GM12878 (cell line): Measurements from ENCODE around the gene GABBR2. TPM values are rescaled to one million over a fixed set of nuclear protein-coding genes. Genes with fewer than 3 reads are reported as not detected.

ENCODE experiments used
- ATAC-seq: fragments of 200-7000 bp; cut with Tn5 transposase; 3 replicates; pipeline ENCODE4 v1.9.1; 2020; ENCODE audit warnings: mild to moderate bottlenecking, moderate library complexity
- BruUV-seq: library from RNA; stranded (reverse); fragments of 400-500 nt; replicated peaks from 2 replicates; lab custom pipeline; 2021; lab: Mats Ljungman, UMichigan
- CTCF ChIA-PET: fragments of 300-600 bp; sonication (Branson Sonifier 250); formaldehyde crosslinking; extraction: SDS; loops from one replicate; lab custom pipeline; 2021; ENCODE audit warnings: inconsistent platforms; lab: Yijun Ruan, JAX
- POLR2A ChIA-PET: fragments of 350-600 bp; formaldehyde crosslinking; extraction: SDS; loops from one replicate; lab custom pipeline; 2021; ENCODE audit warnings: inconsistent platforms; lab: Charles Lee
- RAD21 ChIA-PET: fragments of 300-600 bp; sonication (Branson Sonifier 250); formaldehyde crosslinking; loops from one replicate; lab custom pipeline; 2023; ENCODE audit warnings: antibody characterized with exemption; ENCODE audit not compliant: unreplicated experiment; lab: Charles Lee
- SMC1A ChIA-PET: fragments of 300-600 bp; sonication (Branson Sonifier 250); formaldehyde crosslinking; loops from one replicate; lab custom pipeline; 2023; ENCODE audit not compliant: unreplicated experiment, uncharacterized antibody; lab: Charles Lee
- DNase-seq: peaks from one replicate; pipeline ENCODE4 v3.0.0-alpha.2; 2011; ENCODE audit warnings: low read depth, low spot score
- FAIRE-seq: peaks from 3 replicates; lab custom pipeline; 2011; peaks lifted over from hg19 to GRCh38; lab: Jason Lieb, UNC
- H2AFZ ChIP-seq: 2 replicates; pipeline ENCODE4 v1.6.0; 2011; ENCODE audit warnings: low read depth, low read length, control low read depth; ENCODE audit not compliant: control insufficient read depth
- H3K27ac ChIP-seq: 2 replicates; pipeline ENCODE4 v1.5.1; 2011; ENCODE audit warnings: control low read depth; ENCODE audit not compliant: control insufficient read depth, insufficient read depth
- H3K27me3 ChIP-seq, 2 experiments: replicated peaks in 1 of 2; 2 replicates each; pipeline versions ENCODE4 v1.6.0 to v1.6.1; 2011; ENCODE audit warnings: low read length in 1 of 2; ENCODE audit not compliant: control insufficient read depth in 2 of 2, insufficient read depth in 2 of 2
- H3K36me3 ChIP-seq, 2 experiments: 2 replicates each; pipeline ENCODE4 v1.5.1; 2011; ENCODE audit warnings: low read length in 1 of 2; ENCODE audit not compliant: control insufficient read depth in 2 of 2, insufficient read depth in 2 of 2
- H3K4me1 ChIP-seq: 2 replicates; pipeline ENCODE4 v1.6.1; 2011; ENCODE audit warnings: mild to moderate bottlenecking, low read length, moderate library complexity, mixed read lengths; ENCODE audit not compliant: control insufficient read depth, insufficient read depth
- H3K4me2 ChIP-seq: 2 replicates; pipeline ENCODE4 v1.6.0; 2011; ENCODE audit warnings: control low read depth; ENCODE audit not compliant: control insufficient read depth, insufficient read depth
- H3K4me3 ChIP-seq: fragments of 200-600 bp; sonication (generic); 2 replicates; pipeline ENCODE4 v1.5.1; 2016
- H3K79me2 ChIP-seq: 2 replicates; pipeline ENCODE4 v1.6.0; 2011; ENCODE audit warnings: low read length; ENCODE audit not compliant: control insufficient read depth, insufficient read depth
- H3K9ac ChIP-seq: 2 replicates; pipeline ENCODE4 v1.8.0; 2011; ENCODE audit warnings: low read length, control low read depth, mixed read lengths; ENCODE audit not compliant: control insufficient read depth, insufficient read depth
- H3K9me3 ChIP-seq: replicated peaks from 3 replicates; pipeline ENCODE4 v1.5.1; 2011; ENCODE audit warnings: mild to moderate bottlenecking, low read length; ENCODE audit not compliant: control insufficient read depth, insufficient read depth
- H4K20me1 ChIP-seq: 2 replicates; pipeline ENCODE4 v1.6.0; 2011; ENCODE audit not compliant: control insufficient read depth, insufficient read depth
- ATF7 ChIP-seq: fragments of 450-650 bp; IDR thresholded peaks from 2 replicates; pipeline ENCODE4 v1.6.1; 2016; ENCODE audit warnings: low read depth, mild to moderate bottlenecking
- BCL11A ChIP-seq: IDR thresholded peaks from 2 replicates; pipeline ENCODE4 v1.6.1; 2011; ENCODE audit warnings: low read depth, low read length
- ESRRA ChIP-seq: IDR thresholded peaks from 2 replicates; pipeline ENCODE4 v1.6.1; 2012; ENCODE audit warnings: mild to moderate bottlenecking, low read length, improper control_type of control experiment
- MTA2 ChIP-seq: fragments of 450-650 bp; IDR thresholded peaks from 2 replicates; pipeline ENCODE4 v1.6.1; 2016; ENCODE audit warnings: low read depth, mild to moderate bottlenecking, moderate library complexity
- POLR2AphosphoS2 ChIP-seq: IDR thresholded peaks from 2 replicates; pipeline ENCODE4 v1.6.1; 2011; ENCODE audit warnings: low read depth, mild to moderate bottlenecking, low read length, improper control_type of control experiment, moderate library complexity
- SP1 ChIP-seq: IDR thresholded peaks from one replicate; pipeline ENCODE4 v1.6.1; 2011; ENCODE audit warnings: low read depth, low read length
- TBL1XR1 ChIP-seq: IDR thresholded peaks from 2 replicates; pipeline ENCODE4 v1.6.1; 2012; ENCODE audit warnings: low read depth, low read length, improper control_type of control experiment
- WGBS: methylation state at CpG from one replicate; pipeline ENCODE4 v1.1.6; 2016; ENCODE audit warnings: low lambda C conversion rate; ENCODE audit not compliant: insufficient replicate concordance, insufficient coverage; ENCODE audit errors: missing lambda C conversion rate; 5-methylcytosine and 5-hydroxymethylcytosine counted together
- in situ Hi-C: fragments of 300-500 bp; cut with MboI; formaldehyde crosslinking; loops from 9 replicates; pipeline ENCODE4 v1.14.3; 2018; ENCODE audit warnings: mixed read lengths
- intact Hi-C: fragments of 100-400 bp; cut with micrococcal nuclease; formaldehyde crosslinking; loops from one replicate; pipeline ENCODE4 v1.14.2; 2022; ENCODE audit not compliant: unreplicated experiment
- polyA plus RNA-seq, 11 experiments: library from polyadenylated mRNA; depleted of rRNA in 4 of 11; unstranded in 6 of 11; stranded (reverse) in 5 of 11; fragments of >200 nt; fragmentation: Nextera tagmentation in 4 of 11; fragmentation: Illumina TruSeq in 1 of 11; extraction: Ambion mirVana in 4 of 11; extraction: Trizol in 1 of 11; gene quantifications; 1 replicate in 1 of 11; 2 replicates in 10 of 11; pipeline versions ENCODE4 v1.2.1 to v1.2.3, GENCODE V29; 2011 to 2016; ENCODE audit warnings: inconsistent platforms in 2 of 11, missing spikeins in 2 of 11, low read depth in 1 of 11
- total RNA-seq, 4 experiments: library from RNA; depleted of rRNA in 3 of 4; stranded (reverse); fragments of >200 nt in 3 of 4; fragmentation: Illumina TruSeq in 1 of 4; extraction: Trizol in 1 of 4; gene quantifications; 2 replicates each; pipeline versions ENCODE4 v1.2.1 to v1.2.3, GENCODE V29; 2013 to 2021
- TF ChIP-seq, protein P1 (sequence below): fragments of 450-650 bp; formaldehyde crosslinking; IDR thresholded peaks from 2 replicates; pipeline ENCODE4 v1.5.0; 2022; ENCODE audit warnings: mild to moderate bottlenecking, missing genetic modification characterization
- TF ChIP-seq, protein P2 (sequence below): fragments of 450-650 bp; IDR thresholded peaks from 2 replicates; pipeline ENCODE4 v1.6.1; 2018; ENCODE audit warnings: borderline replicate concordance, mild to moderate bottlenecking; ENCODE audit not compliant: partially characterized antibody
- TF ChIP-seq, protein P3 (sequence below): IDR thresholded peaks from 2 replicates; pipeline ENCODE4 v1.6.1; 2012; ENCODE audit warnings: low read depth, low read length, improper control_type of control experiment

The GABBR2 gene
- total and polyA plus RNA-seq, 10 of the 15 experiments (the other 5 are each of a cell fraction or from before 2014, with no cell fraction given) = 0.02 to 2.2 (median 0.06) TPM; not detected in 2

DNA sequence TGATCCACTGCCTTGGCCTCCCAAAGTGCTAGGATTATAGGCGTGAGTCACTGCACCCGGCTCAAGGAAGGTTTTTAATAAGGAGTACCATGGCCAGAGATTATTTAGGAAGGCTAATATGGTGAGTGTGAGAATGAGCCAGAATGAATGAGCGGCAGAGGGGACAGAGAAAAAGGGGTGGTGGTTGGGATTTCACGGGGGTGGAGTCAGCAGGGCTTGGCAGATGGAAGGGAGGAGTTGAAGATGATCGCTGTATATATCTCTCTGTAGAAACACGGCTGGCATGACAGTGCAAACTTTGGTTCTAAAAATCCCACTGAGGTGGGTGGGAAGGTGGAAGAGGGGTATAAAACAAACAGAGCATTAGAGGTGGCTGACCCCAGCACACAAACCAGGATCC lies 276.6 kb downstream of the GABBR2 start (continued):
- TF ChIP-seq, protein P1, sequence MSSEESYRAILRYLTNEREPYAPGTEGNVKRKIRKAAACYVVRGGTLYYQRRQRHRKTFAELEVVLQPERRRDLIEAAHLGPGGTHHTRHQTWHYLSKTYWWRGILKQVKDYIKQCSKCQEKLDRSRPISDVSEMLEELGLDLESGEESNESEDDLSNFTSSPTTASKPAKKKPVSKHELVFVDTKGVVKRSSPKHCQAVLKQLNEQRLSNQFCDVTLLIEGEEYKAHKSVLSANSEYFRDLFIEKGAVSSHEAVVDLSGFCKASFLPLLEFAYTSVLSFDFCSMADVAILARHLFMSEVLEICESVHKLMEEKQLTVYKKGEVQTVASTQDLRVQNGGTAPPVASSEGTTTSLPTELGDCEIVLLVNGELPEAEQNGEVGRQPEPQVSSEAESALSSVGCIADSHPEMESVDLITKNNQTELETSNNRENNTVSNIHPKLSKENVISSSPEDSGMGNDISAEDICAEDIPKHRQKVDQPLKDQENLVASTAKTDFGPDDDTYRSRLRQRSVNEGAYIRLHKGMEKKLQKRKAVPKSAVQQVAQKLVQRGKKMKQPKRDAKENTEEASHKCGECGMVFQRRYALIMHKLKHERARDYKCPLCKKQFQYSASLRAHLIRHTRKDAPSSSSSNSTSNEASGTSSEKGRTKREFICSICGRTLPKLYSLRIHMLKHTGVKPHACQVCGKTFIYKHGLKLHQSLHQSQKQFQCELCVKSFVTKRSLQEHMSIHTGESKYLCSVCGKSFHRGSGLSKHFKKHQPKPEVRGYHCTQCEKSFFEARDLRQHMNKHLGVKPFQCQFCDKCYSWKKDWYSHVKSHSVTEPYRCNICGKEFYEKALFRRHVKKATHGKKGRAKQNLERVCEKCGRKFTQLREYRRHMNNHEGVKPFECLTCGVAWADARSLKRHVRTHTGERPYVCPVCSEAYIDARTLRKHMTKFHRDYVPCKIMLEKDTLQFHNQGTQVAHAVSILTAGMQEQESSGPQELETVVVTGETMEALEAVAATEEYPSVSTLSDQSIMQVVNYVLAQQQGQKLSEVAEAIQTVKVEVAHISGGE (CRISPR knock-in tag) = no peak
- TF ChIP-seq ESRRA = no peak
- TF ChIP-seq POLR2AphosphoS2 = no peak
- TF ChIP-seq, protein P2, sequence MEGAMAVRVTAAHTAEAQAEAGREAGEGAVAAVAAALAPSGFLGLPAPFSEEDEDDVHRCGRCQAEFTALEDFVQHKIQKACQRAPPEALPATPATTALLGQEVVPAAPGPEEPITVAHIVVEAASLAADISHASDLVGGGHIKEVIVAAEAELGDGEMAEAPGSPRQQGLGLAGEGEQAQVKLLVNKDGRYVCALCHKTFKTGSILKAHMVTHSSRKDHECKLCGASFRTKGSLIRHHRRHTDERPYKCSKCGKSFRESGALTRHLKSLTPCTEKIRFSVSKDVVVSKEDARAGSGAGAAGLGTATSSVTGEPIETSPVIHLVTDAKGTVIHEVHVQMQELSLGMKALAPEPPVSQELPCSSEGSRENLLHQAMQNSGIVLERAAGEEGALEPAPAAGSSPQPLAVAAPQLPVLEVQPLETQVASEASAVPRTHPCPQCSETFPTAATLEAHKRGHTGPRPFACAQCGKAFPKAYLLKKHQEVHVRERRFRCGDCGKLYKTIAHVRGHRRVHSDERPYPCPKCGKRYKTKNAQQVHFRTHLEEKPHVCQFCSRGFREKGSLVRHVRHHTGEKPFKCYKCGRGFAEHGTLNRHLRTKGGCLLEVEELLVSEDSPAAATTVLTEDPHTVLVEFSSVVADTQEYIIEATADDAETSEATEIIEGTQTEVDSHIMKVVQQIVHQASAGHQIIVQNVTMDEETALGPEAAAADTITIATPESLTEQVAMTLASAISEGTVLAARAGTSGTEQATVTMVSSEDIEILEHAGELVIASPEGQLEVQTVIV = no peak

GRCh38 chr9:98430535-98431292 lies 278.0 kb downstream of the GABBR2 start:
- Histone ChIP-seq H3K27ac (no peak overlapping the region), H3K79me2 (no peaks in the 10 kb centered on the region), H3K9ac (no peak overlapping the region), H3K27me3 (no peaks in the 10 kb centered on the region; a peak in 2 of 4 replicates), H3K4me2 (no peak overlapping the region), H2AFZ (no peak overlapping the region), H3K4me3 (no peak overlapping the region), H3K9me3 (no peaks in the 10 kb centered on the region), H3K36me3 (no peaks in the 10 kb centered on the region), H4K20me1 (no peaks in the 10 kb centered on the region), H3K4me1 (no peaks in the 10 kb centered on the region)
- FAIRE-seq (no peak), DNase-seq (no peak), ATAC-seq (no peak)
- SMC1A ChIA-PET = no interaction called here
- POLR2A ChIA-PET = interaction anchor here (0.7 kb wide), 1 partner anchor 183 kb away, joined by 4 read pairs; no protein-coding TSS in a partner anchor
- no TSS peak for BruUV-seq
- CTCF ChIA-PET = interaction anchor here (0.7 kb wide), 1 partner anchor 35 kb away, joined by 3 read pairs; no protein-coding TSS in a partner anchor
- WGBS = 5% methylated on average over 3 of the region's 3 CpGs
- RAD21 ChIA-PET = no interaction called here
- intact Hi-C loops (no loop called here), in situ Hi-C loops (no loop called here)
- TF ChIP-seq BCL11A (no peak), SP1 (no peak), ATF7 (no peak), MTA2 (no peak), TBL1XR1 (no peak)
- TF ChIP-seq, protein P3, sequence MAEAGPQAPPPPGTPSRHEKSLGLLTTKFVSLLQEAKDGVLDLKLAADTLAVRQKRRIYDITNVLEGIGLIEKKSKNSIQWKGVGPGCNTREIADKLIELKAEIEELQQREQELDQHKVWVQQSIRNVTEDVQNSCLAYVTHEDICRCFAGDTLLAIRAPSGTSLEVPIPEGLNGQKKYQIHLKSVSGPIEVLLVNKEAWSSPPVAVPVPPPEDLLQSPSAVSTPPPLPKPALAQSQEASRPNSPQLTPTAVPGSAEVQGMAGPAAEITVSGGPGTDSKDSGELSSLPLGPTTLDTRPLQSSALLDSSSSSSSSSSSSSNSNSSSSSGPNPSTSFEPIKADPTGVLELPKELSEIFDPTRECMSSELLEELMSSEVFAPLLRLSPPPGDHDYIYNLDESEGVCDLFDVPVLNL = no peak
